Keratinocyte (primary cell): ENCODE measurements around the gene CCDC66. TPM values are rescaled to one million over a fixed set of nuclear protein-coding genes. Genes with fewer than 3 reads are reported as not detected.
A peak's percentile ranks its signal among the peaks of the same experiment; 100 is the strongest.

Experiments
- DNase-seq: peaks from one replicate; pipeline ENCODE4 v3.0.0-alpha.2; 2011; ENCODE audit warnings: low read depth, missing footprints, low spot score
- FAIRE-seq: peaks from 2 replicates; lab custom pipeline; 2011; peaks lifted over from hg19 to GRCh38; lab: Jason Lieb, UNC
- H2AFZ ChIP-seq: 2 replicates; pipeline ENCODE4 v1.6.0; 2012; ENCODE audit warnings: low read length, control low read depth, inconsistent platforms; ENCODE audit not compliant: control insufficient read depth
- H3K27ac ChIP-seq: 2 replicates; pipeline ENCODE4 v1.5.1; 2011; ENCODE audit warnings: low read length; ENCODE audit not compliant: control insufficient read depth, insufficient read depth
- H3K27me3 ChIP-seq: 3 replicates; pipeline ENCODE4 v1.6.0; 2011; ENCODE audit warnings: low read length; ENCODE audit not compliant: control insufficient read depth, insufficient read depth; ENCODE audit errors: extremely low read depth
- H3K36me3 ChIP-seq, 2 experiments: 2 replicates in 1 of 2; 3 replicates in 1 of 2; pipeline ENCODE4 v1.5.1; 2011; ENCODE audit warnings: low read length in 2 of 2, mild to moderate bottlenecking in 1 of 2; ENCODE audit not compliant: control insufficient read depth in 2 of 2, insufficient read depth in 2 of 2; ENCODE audit errors: extremely low read depth in 1 of 2
- H3K4me1 ChIP-seq: 3 replicates; pipeline ENCODE4 v1.5.1; 2011; ENCODE audit warnings: low read length; ENCODE audit not compliant: control insufficient read depth, insufficient read depth; ENCODE audit errors: extremely low read depth
- H3K4me2 ChIP-seq: 3 replicates; pipeline ENCODE4 v1.6.0; 2011; ENCODE audit warnings: low read depth, low read length; ENCODE audit not compliant: control insufficient read depth, insufficient read depth; ENCODE audit errors: extremely low read depth
- H3K4me3 ChIP-seq, 3 experiments: fragments of 200-600 bp in 1 of 3; sonication (generic) in 1 of 3; 2 replicates in 2 of 3; 3 replicates in 1 of 3; pipeline ENCODE4 v1.5.1; 2011 to 2016; ENCODE audit warnings: low read length in 3 of 3, mild to moderate bottlenecking in 3 of 3, control low read depth in 2 of 3, inconsistent platforms in 1 of 3, low read depth in 1 of 3, mixed read lengths in 1 of 3, mixed run types in 1 of 3, moderate library complexity in 1 of 3; ENCODE audit not compliant: control insufficient read depth in 2 of 3, insufficient read depth in 2 of 3; ENCODE audit errors: extremely low read depth in 1 of 3
- H3K79me2 ChIP-seq: 2 replicates; pipeline ENCODE4 v1.6.0; 2012; ENCODE audit warnings: low read length; ENCODE audit not compliant: control insufficient read depth, insufficient read depth
- H3K9ac ChIP-seq: 3 replicates; pipeline ENCODE4 v1.6.0; 2011; ENCODE audit warnings: low read length; ENCODE audit not compliant: control insufficient read depth, insufficient read depth; ENCODE audit errors: extremely low read depth
- H3K9me1 ChIP-seq: 3 replicates; pipeline ENCODE4 v1.6.0; 2011; ENCODE audit warnings: low read length; ENCODE audit not compliant: control insufficient read depth, insufficient read depth; ENCODE audit errors: extremely low read depth
- H3K9me3 ChIP-seq: 2 replicates; pipeline ENCODE4 v1.5.1; 2012; ENCODE audit warnings: low read depth, low read length; ENCODE audit not compliant: control insufficient read depth
- H4K20me1 ChIP-seq: 3 replicates; pipeline ENCODE4 v1.6.0; 2011; ENCODE audit warnings: low read length; ENCODE audit not compliant: control insufficient read depth, insufficient read depth; ENCODE audit errors: extremely low read depth
- CTCF ChIP-seq, 3 experiments: IDR thresholded peaks in 1 of 3; conservative IDR thresholded peaks in 1 of 3; optimal IDR thresholded peaks in 1 of 3; 2 replicates in 2 of 3; 3 replicates in 1 of 3; pipeline versions ENCODE3 to v1.5.1; 2011; ENCODE audit warnings: low read length in 3 of 3, mild to moderate bottlenecking in 3 of 3, moderate library complexity in 2 of 3, control low read depth in 1 of 3, inconsistent platforms in 1 of 3; ENCODE audit not compliant: insufficient read depth in 2 of 3; ENCODE audit errors: extremely low read depth in 1 of 3
- EZH2 ChIP-seq: IDR thresholded peaks from one replicate; pipeline ENCODE4 v1.6.1; 2012; ENCODE audit warnings: inconsistent platforms, mild to moderate bottlenecking, low read length, moderate library complexity
- dilution Hi-C: fragments of 300-500 bp; cut with MboI; formaldehyde crosslinking; loops from one replicate; pipeline ENCODE4 v1.7.0; 2020; ENCODE audit warnings: low sequenced_read_pairs; ENCODE audit not compliant: extremely low pct_ligation_motif_present
- polyA plus RNA-seq, 5 experiments: library from polyadenylated mRNA; depleted of rRNA in 3 of 5; stranded (reverse) in 3 of 5; stranded (forward) in 1 of 5; unstranded in 1 of 5; fragments of >200 nt; gene quantifications; 1 replicate in 1 of 5; 2 replicates in 3 of 5; 3 replicates in 1 of 5; pipeline versions ENCODE4 v1.2.1 to v1.2.3, GENCODE V29; 2011 to 2012; ENCODE audit warnings: missing spikeins in 2 of 5, low read depth in 1 of 5, low replicate concordance in 1 of 5

Gene CCDC66
- polyA plus RNA-seq, 1 donor (not counting 4 experiments of a cell fraction or from before 2014, with no cell fraction given): 11.3 TPM

DNA sequence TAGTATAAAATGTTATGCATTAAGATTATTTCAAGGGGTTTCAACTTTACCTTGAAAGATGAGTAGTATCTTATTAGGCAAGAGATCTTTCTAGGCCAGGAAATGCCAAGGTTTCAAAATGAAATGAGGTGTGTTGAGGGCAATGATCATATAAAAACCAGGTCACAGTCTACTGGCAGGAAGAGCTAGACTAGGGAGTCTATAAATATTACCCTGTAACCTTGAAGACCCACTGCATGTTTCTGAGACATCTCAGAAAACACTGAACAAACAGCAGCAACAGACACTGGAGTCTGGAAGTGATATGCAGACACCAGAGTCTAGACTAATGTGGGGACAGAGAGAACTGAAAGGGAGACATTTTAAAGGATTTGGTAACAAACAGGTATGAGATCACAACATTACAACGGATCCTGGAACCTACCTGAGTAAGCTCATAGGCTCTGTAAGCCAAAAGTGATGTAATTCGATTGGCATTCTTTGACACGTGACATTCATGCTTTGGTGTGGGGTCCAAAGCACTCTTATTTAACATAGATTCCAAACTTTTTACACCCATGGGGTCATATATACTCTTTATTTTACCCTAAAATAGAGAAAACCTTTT, 111.1 kb downstream of the CCDC66 start:
- Histone ChIP-seq H3K9me3 (no peaks in the 10 kb centered on the region), H3K9ac (no peak overlapping the region), H3K27me3 (no peaks in the 10 kb centered on the region), H2AFZ (no peak overlapping the region), H3K36me3 (peaks cover 14 to 24% of the 10 kb centered on the region in 2 experiments), H3K4me2 (no peak overlapping the region), H3K4me3 (no peak overlapping the region), H3K4me1 (no peaks in the 10 kb centered on the region), H3K9me1 (no peaks in the 10 kb centered on the region), H3K27ac (peak overlapping the region; percentile 56), H3K79me2 (no peaks in the 10 kb centered on the region), H4K20me1 (no peaks in the 10 kb centered on the region)
- FAIRE-seq: peak; percentile 59
- no peak for DNase-seq
- dilution Hi-C loops: no loop called here
- TF ChIP-seq CTCF (optimal IDR thresholded peaks at IDR 0.05 in 1 of 3, IDR thresholded peaks at IDR 0.05 in 1 of 3, conservative IDR thresholded peaks at IDR 0.05 in 1 of 3; ENCODE audit: extremely low read depth in 1 of 3, insufficient read depth in 2 of 3, low read length in 3 of 3) (no peak), EZH2 (no peak)

Other genes with a start within 250 kb of the CCDC66 start
- gene ERC2, start 88.7 kb upstream of the CCDC66 start, polyA plus RNA-seq: 0.08 to 0.12 TPM (median 0.10 TPM) in 3 replicates
- gene TASOR, start 126.1 kb downstream of the CCDC66 start, polyA plus RNA-seq: 20.0 to 38.6 TPM (median 26.7 TPM) in 3 replicates
- 18.6 to 29.9 TPM (median 26.2 TPM) in 3 replicates for gene ARHGEF3, start 244.8 kb downstream of the CCDC66 start, polyA plus RNA-seq